IPS DF 6.9 (cell line): Measurements from ENCODE around the gene YTHDC1.

Experiments
- DNase-seq: peaks from one replicate; pipeline ENCODE4 v3.0.0-alpha.2; 2013; ENCODE audit warnings: low read depth, low spot score
- H3K27ac ChIP-seq: one replicate; pipeline ENCODE4 v1.5.1; 2013; ENCODE audit warnings: low read length, control low read depth
- H3K27me3 ChIP-seq: 2 replicates; pipeline ENCODE4 v1.6.1; 2013; ENCODE audit warnings: mild to moderate bottlenecking, low read length; ENCODE audit not compliant: control insufficient read depth, insufficient read depth
- H3K36me3 ChIP-seq: 2 replicates; pipeline ENCODE4 v1.6.1; 2013; ENCODE audit warnings: low read length; ENCODE audit not compliant: control insufficient read depth, insufficient read depth
- H3K4me1 ChIP-seq: 2 replicates; pipeline ENCODE4 v1.6.1; 2013; ENCODE audit warnings: low read length; ENCODE audit not compliant: control insufficient read depth, insufficient read depth
- H3K4me3 ChIP-seq: 2 replicates; pipeline ENCODE4 v1.5.1; 2013; ENCODE audit warnings: mild to moderate bottlenecking, low read length
- H3K9me3 ChIP-seq: 2 replicates; pipeline ENCODE4 v1.6.1; 2013; ENCODE audit warnings: low read length, inconsistent platforms; ENCODE audit not compliant: control insufficient read depth, insufficient read depth
- WGBS: extraction: QIAGEN DNeasy Blood & Tissue Kit; methylation state at CpG from one replicate; pipeline ENCODE4 v1.1.7; 2013; ENCODE audit warnings: mixed read lengths, missing lambda C conversion rate; ENCODE audit not compliant: insufficient read length, insufficient coverage; 5-methylcytosine and 5-hydroxymethylcytosine counted together

The YTHDC1 gene

DNA sequence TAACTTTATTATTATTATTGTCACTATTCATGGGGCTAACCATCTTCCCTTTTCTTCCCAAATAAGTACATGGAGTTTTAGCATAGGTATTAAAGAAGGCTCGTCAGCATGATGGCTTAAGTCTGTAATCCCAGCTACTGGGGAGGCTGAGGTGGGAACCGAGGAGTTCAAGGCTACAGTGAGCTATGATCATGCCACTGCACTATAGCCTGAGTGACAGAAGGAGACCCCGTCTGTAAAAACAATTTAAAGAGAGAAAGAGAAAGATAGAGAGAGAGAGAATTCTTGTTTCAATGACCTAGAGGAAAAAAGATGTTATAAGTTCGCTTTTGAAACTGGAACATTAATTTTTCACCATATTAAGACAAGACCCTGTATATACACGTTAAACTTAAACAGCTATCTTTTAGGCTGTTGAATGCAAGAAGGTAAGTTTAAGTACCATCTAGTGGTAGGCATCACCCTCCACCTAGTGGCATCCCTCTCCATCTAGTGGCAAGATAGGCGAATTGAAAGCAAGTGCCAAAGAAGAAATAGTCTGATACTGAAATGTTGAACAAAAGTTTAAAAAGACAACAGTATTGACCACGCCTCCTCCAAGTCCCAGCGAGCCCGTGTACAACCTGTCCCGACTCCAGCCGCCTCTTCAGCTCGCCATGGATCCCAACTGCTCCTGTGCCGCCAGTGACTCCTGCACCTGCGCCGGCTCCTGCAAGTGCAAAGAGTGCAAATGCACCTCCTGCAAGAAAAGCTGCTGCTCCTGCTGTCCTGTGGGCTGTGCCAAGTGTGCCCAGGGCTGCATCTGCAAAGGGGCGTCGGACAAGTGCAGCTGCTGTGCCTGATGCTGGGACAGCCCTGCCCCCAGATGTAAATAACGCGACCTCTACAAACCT, 26.0 kb upstream of the YTHDC1 start:
- no peaks in the 10 kb centered on the region for H3K27me3 ChIP-seq
- H3K27ac ChIP-seq, result no peak overlapping the region
- WGBS, result no CpG with 5 or more reads among the region's 19 CpGs
- H3K36me3 ChIP-seq, result no peaks in the 10 kb centered on the region
- no peak for DNase-seq
- 0 out of 2 replicates have a peak, but pooled peaks cover 3% of the 10 kb centered on the region for H3K4me1 ChIP-seq
- peak overlapping the region; percentile 9; the same call in 1 of the 2 replicates for H3K4me3 ChIP-seq
- no peaks in the 10 kb centered on the region for H3K9me3 ChIP-seq

DNA sequence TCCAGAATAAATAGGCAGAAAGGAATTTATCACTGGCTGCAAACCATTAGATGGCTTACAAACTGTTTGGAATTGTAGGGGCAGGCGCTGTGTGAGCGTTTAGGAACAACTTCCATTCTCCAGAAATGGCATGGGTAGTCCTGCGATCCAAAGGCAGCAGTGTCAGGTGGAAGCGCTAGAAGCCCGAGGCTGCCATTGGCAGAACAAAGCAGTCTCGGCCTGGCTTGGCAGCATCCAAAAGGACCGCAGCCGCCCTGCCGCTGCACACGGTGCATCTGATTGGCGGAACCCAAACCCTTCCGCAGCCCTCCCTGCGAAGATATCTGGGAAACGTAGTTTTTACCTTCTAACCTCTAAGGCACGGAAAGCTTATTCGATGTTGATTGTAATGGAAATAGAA, 23.6 kb upstream of the YTHDC1 start:
- Histone ChIP-seq H3K9me3 (no peaks in the 10 kb centered on the region), H3K4me1 (0 out of 2 replicates have a peak, but pooled peaks cover 1% of the 10 kb centered on the region), H3K27ac (no peak overlapping the region), H3K36me3 (no peaks in the 10 kb centered on the region), H3K4me3 (no peak overlapping the region; the same call in 1 of the 2 replicates), H3K27me3 (peaks cover 3% of the 10 kb centered on the region; the same call in 1 of the 2 replicates)
- peak; percentile 73 for DNase-seq
- WGBS, result no CpG with 5 or more reads among the region's 16 CpGs

GRCh38 chr4:68372588-68372987, 22.7 kb upstream of the YTHDC1 start:
- Histone ChIP-seq H3K27me3 (peaks cover 3% of the 10 kb centered on the region; the same call in 1 of the 2 replicates), H3K4me3 (no peak overlapping the region), H3K36me3 (no peaks in the 10 kb centered on the region), H3K4me1 (0 out of 2 replicates have a peak, but pooled peaks cover 1% of the 10 kb centered on the region), H3K27ac (no peak overlapping the region), H3K9me3 (no peaks in the 10 kb centered on the region)
- WGBS, result no CpG with 5 or more reads among the region's 1 CpG
- no peak for DNase-seq

DNA sequence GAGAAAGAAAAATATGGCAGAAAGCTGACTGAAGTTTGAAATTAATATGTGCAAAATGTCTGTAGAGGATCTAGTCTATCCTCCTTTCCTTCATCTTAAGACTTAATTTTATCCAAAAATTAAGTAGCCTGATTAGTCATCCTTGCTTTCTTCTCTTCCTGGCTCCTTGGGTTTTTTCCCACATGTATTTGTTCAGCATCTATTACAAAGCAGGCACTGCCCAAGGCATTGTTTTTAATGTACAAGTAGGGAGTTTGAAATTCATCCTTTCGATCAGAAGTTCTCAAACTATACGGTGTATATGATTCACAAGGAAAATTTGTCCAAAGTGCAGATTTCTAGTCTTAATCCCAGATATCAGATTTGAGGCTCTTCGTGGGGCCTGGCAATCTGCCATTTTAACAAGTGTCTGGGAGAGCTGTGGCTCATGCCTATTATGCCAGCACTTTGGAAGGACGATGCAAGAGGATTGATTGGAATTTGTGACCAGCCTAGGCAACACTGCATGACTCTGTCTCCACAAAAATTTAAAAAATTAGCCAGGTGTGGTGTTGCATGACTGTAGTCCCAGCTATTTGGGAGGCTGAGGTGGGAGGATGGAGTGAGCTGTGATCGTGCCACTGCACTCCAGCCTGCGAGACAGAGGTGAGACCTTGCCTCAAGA, 19.4 kb upstream of the YTHDC1 start:
- no peaks in the 10 kb centered on the region for H3K4me1 ChIP-seq
- H3K27ac ChIP-seq, result no peak overlapping the region
- no peak for DNase-seq
- no CpG with 5 or more reads among the region's 6 CpGs for WGBS
- no peaks in the 10 kb centered on the region; the same call in 1 of the 2 replicates for H3K9me3 ChIP-seq
- no peak overlapping the region for H3K4me3 ChIP-seq
- no peaks in the 10 kb centered on the region for H3K36me3 ChIP-seq
- H3K27me3 ChIP-seq, result peaks cover 5% of the 10 kb centered on the region; the same call in 1 of the 2 replicates

- H3K27me3 ChIP-seq, result peaks cover 5% of the 10 kb centered on the region; the same call in 1 of the 2 replicates
- DNase-seq, result no peak
- no peak overlapping the region for H3K4me3 ChIP-seq
- H3K9me3 ChIP-seq, result no peaks in the 10 kb centered on the region; the same call in 1 of the 2 replicates
- no peak overlapping the region for H3K27ac ChIP-seq
- H3K4me1 ChIP-seq, result no peaks in the 10 kb centered on the region
- no peaks in the 10 kb centered on the region for H3K36me3 ChIP-seq
- no CpG with 5 or more reads among the region's 5 CpGs for WGBS
Observed at GRCh38 chr4:68368691-68369131, 18.8 kb upstream of the YTHDC1 start.

DNA sequence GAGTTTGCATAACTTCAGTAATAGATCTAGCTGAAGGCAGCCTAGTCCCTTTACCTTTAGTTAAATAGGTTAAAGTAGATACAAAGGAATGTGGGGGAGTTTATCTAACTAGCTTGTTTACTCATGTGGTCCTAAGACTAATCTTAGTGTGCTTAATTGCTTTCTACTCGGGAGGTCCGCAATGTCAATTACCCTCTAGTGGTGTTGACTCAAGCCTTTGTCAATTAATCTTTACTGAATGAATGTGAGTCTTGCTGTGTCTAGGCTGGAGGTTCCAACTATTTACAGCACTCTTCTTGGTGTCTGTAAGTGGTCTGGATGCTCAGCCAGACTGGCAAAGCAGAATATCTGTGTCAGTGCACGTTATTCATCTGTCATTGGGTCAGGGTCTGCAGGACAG, 17.9 kb upstream of the YTHDC1 start:
- H3K27me3 ChIP-seq, result peaks cover 5% of the 10 kb centered on the region; the same call in 1 of the 2 replicates
- no peaks in the 10 kb centered on the region for H3K4me1 ChIP-seq
- H3K4me3 ChIP-seq, result no peak overlapping the region
- no peaks in the 10 kb centered on the region; the same call in 1 of the 2 replicates for H3K9me3 ChIP-seq
- H3K27ac ChIP-seq, result no peak overlapping the region
- WGBS, result no CpG with 5 or more reads among the region's 3 CpGs
- no peak for DNase-seq
- H3K36me3 ChIP-seq, result no peaks in the 10 kb centered on the region

GRCh38 chr4:68366600-68366999, 16.7 kb upstream of the YTHDC1 start:
- no peak overlapping the region for H3K4me3 ChIP-seq
- no CpG with 5 or more reads among the region's 4 CpGs for WGBS
- H3K27ac ChIP-seq, result no peak overlapping the region
- H3K27me3 ChIP-seq, result peaks cover 5% of the 10 kb centered on the region; the same call in 1 of the 2 replicates
- no peaks in the 10 kb centered on the region for H3K4me1 ChIP-seq
- H3K36me3 ChIP-seq, result no peaks in the 10 kb centered on the region
- H3K9me3 ChIP-seq, result no peaks in the 10 kb centered on the region; the same call in 1 of the 2 replicates
- DNase-seq, result no peak

DNA sequence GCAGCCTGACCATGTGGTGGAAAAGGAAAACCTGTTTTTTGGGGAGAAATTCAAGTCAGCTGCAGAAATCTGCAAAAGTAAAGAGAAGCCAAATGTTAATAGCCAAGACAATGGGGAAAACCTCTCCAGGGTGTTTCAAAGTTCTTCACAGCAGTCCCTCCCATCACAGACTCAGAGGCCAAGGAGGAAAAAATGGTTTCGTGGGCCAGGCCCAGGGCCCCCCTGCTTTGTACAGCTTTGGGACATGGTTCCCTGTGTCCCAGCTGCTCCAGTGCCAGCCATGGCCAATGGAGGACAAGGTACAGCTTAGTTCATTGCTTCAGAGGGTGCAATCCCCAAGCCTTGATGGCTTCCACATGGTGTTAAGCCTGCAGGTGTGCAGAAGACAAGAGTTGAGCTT, 15.2 kb upstream of the YTHDC1 start:
- Histone ChIP-seq H3K27me3 (peaks cover 5% of the 10 kb centered on the region; the same call in 1 of the 2 replicates), H3K36me3 (no peaks in the 10 kb centered on the region), H3K9me3 (no peaks in the 10 kb centered on the region; the same call in 1 of the 2 replicates), H3K4me1 (no peaks in the 10 kb centered on the region), H3K4me3 (no peak overlapping the region), H3K27ac (no peak overlapping the region)
- no CpG with 5 or more reads among the region's 1 CpG for WGBS
- no peak for DNase-seq

GRCh38 chr4:68361146-68361589, 11.3 kb upstream of the YTHDC1 start:
- Histone ChIP-seq H3K36me3 (no peaks in the 10 kb centered on the region), H3K4me1 (no peaks in the 10 kb centered on the region), H3K27ac (no peak overlapping the region), H3K4me3 (no peak overlapping the region), H3K9me3 (no peaks in the 10 kb centered on the region; the same call in 1 of the 2 replicates), H3K27me3 (no peaks in the 10 kb centered on the region; the same call in 1 of the 2 replicates)
- no CpG with 5 or more reads among the region's 3 CpGs for WGBS
- no peak for DNase-seq
